GM12874 (cell line): ENCODE measurements around the gene TEX26.

ENCODE experiments used
- TF ChIP-seq, protein P1 (sequence below): IDR thresholded peaks from 2 replicates; pipeline ENCODE4 v1.5.1; 2011; ENCODE audit warnings: low read depth, mild to moderate bottlenecking, control low read depth, low read length, moderate library complexity; ENCODE audit not compliant: insufficient read depth

Gene TEX26

DNA sequence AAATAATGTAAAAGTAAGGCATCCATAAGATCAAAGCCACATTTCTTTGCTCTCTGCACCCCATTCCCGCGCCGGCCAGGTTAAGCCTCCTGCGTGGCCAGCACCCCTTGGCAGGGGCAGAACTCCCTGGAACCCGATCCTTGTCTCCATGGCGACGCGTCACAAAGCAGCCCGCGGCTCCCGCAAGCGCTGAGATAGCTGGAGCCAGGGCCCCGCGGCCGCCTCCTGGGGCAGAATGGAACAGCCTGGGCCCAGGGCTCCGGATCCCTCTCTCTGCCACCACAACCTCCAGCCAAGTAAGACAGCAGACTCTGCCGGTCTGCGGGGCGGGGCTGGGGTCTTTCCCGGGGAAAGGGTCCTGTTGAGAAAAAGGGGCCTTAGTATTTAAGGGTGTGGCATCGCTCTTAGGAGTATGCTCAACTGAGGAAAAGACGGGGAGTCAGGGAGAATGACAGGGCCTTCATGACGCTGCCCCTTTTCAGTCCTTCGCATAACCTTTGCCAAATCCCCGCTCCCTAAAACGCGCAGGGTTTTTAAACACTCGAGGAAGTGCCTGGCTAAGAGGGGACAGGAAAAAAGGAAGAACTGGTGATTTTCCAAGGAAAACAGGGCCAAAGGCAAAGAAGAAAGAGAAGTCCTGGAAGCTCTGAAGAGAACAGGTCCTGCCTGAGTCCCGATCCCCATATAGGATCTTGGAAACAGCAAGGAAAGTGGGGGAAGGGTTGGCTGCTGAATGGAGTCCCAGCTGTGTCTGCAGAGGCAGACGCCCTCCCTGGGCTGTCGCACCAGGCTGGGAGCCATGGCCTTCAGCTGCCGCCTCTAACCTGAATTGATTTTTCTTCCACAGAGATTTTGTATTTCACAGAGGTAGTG, at the start of gene TEX26:
TEX26 (plus strand) TSS at position 176 of the 873 bp plus-strand sequence; CDS start at position 236, 60 bp downstream.
- TF ChIP-seq, protein P1, sequence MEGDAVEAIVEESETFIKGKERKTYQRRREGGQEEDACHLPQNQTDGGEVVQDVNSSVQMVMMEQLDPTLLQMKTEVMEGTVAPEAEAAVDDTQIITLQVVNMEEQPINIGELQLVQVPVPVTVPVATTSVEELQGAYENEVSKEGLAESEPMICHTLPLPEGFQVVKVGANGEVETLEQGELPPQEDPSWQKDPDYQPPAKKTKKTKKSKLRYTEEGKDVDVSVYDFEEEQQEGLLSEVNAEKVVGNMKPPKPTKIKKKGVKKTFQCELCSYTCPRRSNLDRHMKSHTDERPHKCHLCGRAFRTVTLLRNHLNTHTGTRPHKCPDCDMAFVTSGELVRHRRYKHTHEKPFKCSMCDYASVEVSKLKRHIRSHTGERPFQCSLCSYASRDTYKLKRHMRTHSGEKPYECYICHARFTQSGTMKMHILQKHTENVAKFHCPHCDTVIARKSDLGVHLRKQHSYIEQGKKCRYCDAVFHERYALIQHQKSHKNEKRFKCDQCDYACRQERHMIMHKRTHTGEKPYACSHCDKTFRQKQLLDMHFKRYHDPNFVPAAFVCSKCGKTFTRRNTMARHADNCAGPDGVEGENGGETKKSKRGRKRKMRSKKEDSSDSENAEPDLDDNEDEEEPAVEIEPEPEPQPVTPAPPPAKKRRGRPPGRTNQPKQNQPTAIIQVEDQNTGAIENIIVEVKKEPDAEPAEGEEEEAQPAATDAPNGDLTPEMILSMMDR = no peak

DNA sequence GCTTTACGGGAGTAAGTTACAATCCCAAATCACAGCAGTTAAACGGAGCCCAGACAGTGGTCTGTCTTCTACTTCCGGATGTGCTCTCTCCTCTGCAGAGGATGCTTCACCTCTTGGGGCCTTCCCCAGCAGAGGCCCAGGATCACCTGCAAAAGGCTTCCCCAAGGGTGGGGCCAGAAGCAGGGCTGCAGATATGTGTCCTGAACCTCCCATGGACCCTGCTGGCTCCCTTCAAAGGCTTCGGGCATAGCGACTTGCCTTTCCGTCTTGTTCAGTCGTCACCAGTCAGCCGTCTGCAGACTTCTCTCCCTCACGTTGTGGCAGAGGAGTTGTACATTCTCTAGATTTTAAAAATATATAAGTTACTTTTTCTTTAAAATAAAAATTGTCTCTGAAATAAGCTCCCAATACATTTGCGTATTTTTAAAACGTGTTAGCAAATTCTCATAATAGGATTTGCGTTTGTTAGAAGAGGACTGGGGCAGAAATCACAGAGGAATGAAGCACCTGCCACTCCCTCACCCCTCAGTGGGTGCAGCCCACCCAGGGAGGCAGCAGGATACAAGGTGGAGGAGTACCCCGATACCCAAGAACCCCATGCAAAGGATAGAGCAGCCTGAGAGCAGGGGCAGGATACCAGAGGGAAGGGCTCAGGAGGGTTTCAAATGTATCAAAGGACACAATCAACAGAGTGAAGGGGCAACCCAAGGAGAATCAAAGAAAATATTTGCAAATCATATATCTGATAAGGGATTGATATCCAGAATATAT, 49.3 kb upstream of the TEX26 start:
- TF ChIP-seq, protein P1 = no peak

DNA sequence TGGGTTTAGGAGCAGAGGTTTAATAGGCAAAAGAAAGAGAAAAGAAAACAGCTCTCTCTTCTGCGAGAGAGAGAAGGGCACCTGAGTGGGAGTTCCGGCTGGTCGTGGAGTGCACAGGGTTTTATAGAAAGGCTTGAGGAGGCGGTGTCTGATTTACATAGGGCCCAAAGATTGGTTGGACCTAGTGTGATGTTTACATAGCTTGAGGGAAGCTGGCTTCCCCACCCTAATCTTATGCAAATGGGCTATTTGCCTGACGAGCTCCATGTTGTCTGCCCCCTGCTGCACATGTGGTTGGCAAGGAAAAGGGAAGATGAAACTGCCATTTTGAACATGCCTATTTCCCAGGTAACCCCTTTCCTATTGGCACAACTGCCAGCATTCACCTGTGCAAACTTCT, 47.9 kb upstream of the TEX26 start:
- TF ChIP-seq, protein P1 = no peak

DNA sequence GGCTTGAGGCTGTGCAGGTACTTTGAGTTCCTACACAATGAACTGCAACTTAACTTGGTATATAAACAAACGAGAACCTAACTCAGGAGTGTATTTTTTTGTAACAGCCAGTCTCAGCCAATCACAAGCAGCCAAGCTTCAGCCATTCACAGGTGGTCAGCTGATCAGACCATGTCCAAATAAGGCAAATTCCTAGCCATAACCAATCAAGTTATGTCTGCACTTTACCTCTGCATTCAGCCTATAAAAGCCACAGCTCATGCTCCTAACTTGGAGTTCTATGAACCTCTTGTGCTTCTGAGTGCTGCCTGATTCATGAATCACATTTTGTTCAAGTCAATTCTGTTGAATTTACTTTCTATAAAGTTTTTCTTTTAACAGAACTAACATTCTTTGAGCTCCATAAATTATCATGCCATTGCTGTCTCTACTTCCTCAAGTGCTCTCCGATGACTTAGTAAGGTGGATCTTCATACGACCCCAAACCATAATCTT, 43.2 kb upstream of the TEX26 start:
- TF ChIP-seq, protein P1 = no peak

DNA sequence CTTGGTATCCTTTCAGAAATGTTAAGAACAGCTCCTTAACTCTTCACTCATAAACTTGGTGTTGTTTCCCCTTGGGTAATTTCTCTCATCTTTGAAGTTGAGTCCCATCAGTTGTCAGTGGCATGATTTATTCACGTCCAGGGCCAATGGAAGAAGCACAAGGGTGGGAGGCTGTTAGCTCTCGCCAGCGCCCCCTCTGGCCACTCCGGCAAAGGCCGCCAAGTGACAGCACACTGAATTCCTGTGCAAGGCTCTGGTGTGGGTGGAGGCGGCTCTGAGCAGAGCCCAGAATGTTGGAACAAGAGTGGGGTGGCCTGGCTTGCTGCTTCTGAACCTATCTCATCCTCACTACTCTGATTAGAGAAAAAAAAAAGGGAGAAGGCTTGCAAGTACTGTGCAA, 39.5 kb upstream of the TEX26 start:
- TF ChIP-seq, protein P1 = peak; percentile 56

DNA sequence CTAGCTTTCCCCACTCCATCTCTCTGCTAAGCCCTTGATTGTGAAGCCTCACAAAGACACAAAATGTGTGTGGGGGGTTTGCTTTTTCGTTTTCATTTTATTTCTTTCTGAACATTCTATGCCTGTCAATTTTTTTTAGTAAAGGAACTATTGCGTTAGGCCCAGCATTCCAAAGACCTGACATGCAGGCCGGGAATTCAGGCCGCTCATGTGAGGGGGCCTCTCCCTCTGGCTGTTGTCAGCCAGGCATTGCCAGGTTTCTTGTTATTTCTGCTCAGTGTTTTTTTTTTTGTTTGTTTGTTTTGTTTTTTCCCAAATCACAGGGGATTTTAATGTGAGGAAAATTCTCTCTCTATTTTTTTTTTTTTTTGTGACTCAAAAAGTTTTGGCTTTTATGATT, 36.7 kb upstream of the TEX26 start:
- TF ChIP-seq, protein P1 = no peak

DNA sequence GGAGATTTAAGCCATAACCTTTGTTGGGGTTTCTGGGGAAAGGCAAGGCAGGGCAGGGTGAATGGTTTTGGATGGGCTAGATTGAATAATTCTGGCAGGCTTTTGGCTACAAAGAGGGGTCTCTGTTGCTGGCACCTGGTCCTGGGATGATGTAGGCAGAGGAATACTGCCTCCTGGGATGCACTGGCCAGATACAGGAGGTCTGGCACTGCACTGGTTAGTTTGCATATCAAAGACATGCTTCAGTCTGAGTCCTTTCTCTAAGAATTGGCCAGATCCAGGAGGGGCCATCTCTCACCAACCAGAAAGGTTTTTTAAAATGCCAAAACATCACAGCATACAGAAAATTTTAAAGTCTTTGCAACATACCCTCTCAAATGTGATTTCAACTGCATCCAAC, 34.4 kb upstream of the TEX26 start:
- TF ChIP-seq, protein P1 = no peak
